GDM1 (cell line): Measurements from ENCODE around the gene NEFH.

Experiments used
- DNase-seq: peaks from one replicate; lab custom pipeline; 2025; lab: John Stamatoyannopoulos, UW

Gene NEFH

DNA sequence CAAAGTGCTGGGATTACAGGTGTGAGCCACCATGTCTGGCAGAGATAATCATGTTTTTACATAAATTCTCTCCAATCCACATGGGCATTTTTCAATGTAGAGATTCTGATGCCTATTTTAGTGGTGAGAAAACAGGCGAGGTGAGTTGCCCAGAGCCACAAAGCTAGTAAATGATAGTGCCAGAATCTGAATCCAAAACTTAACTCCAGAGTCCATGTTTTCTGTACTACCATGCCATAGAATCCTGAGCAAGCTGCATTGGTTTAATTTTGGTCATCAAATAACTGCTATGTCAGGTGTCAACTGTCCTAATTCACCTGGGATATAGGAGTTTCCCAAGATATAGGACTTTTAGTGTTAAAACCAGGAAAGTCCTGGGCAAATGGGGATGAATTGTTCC is 13.6 kb downstream of the NEFH start:
- DNase-seq, result no peak

DNA sequence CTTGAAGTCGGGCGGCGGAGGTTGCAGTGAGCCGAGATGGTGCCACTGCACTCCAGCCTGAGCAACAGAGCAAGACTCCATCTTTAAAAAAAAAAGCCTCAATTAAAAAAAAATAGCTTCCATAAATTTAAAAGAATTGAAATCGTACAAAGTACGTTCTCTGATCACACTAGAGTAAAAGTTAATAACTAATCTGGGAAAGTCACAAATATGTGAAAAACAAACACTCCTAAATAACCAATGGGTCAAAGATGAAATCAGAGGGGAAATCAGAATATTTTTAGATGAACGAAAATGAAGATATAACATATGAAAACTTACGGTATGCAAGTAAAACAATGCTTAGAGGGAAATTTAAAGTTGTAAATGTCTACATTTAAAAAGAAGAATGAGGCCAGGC is 19.8 kb downstream of the NEFH start:
- DNase-seq, result no peak

DNA sequence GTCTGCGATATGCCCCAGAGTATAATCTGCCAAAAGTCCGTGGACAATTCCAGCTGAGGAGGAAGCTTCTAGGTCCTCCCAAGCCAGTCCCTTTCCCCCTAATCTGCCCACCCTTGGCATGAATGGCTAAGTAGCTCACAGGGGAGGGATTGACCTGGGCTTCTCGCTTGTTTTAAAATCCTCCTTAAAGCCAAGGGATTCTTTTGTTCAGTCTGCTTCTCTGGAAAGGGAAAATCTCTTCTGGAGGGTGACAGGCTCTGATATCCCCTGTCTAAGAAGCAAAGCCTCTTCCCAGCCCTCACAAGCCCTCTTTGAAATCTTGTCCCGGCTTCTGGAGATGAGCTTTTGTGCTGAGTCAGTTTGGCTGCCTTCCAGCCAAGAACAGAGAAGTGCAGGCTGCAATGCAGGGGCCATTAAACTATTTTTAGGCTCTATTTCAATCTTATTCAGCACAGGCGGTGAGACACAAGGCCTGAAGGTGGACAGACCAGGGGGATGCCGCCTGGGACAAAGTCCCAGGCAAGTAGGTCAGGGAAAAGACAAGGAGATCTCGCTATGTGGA is 23.9 kb downstream of the NEFH start:
- DNase-seq, result peak; percentile 8

DNA sequence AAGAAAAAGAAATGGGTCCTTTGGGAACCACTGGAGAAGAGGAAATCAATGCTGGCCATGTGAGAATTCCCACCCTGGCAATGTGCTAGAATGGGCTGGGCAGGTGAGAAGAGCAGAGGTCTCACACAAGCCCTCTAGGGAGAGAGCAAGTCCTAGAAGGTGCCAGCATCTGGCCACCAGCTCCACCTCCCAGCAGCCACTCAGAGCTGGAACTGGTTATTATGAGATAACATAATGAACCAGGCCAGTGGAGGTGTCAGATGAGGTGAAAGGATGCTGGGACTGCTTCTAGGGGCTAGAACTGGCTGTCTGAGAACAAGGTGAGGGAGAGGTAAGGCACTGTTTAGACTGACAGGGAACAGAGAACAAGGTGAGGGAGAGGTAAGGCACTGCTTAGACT is 29.3 kb downstream of the NEFH start:
- DNase-seq, result no peak

DNA sequence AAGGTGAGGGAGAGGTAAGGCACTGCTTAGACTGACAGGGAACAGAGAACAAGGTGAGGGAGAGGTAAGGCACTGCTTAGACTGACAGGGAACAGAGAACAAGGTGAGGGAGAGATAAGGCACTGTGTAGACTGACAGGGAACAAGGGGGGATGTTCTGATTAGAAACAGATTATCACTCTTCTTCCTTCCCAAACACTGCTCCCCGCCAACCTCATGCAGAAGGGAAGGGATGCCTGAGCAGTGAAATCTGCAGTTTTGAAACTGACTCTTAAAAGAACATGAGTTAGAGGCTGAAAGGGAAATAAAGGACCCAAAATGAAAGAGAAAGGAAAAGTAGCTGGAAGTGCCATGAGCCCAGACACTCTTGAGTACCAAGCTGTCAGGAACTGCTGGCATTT is 29.8 kb downstream of the NEFH start:
- no peak for DNase-seq

DNA sequence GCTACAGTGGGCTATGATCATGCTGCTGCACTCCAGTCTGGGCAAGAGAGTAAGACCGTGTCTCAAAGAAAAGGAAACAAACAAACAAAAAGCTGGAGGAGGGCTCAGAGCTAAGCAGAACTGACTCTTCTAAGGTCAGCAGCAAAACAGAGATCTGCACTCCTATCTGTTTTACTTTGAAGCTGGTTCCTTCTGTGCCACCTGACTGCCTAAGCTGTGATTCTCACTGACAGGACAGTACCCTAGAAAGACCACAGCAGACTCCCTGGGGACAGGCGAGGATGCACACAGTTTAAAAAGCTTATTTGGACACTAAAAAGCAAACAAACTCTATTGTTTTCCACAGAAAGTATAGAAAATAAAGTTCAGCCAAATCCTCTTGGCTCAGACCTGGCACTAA is 30.5 kb downstream of the NEFH start:
- DNase-seq, result no peak

DNA sequence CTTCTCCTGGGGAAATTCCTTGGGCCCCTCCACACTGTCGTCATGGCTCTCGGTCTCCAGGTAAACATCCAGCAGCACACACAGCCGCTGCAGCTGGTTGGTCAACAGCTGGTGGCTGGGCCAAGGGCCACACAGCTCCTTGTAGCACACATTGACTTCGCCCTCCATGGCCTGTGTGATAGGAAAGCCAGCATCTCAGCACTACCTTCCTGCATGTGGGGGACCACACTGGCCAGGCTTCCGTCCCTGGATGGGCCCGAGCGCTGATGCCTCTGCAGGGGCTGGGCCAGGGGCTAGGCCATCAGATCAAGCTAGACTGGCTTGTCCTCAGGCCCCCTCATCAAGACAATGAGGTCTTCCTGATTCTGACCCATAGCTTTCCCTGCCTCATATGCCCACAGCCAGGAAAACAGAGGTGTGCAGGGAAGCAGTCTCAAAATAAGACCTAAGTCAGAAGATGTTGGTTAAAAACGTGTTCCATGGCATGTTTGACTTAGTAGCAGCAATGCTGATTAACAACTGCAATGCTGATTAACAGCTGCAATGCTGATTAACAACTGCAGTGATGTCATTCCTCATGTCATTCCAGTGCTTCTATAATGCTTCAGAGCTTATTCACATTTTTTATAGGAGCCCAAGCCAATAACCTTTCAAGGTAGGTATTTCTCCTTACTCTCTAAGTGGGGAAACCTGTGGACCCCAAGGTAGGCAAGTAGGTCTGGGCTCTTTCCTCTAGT is 31.3 kb downstream of the NEFH start:
- DNase-seq, result no peak

DNA sequence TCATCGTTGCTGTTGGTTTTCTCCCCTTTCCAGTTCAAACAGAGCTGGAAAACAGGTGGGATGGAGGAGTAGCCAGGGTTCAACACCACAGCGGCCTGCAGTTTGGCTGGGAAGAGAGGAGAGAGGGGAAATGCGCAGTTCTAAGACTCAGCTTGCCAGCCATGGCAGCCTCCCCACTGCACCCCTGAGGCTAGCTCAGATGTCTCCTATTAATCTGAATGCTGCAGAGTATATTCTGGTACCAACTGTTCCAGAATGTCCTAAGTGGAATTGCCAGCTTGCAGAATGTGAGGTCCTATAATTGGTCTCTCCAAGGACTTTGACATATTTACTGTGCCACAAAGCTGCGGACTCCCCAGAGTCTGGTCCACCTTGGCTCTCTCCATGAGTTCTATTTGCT is 32.0 kb downstream of the NEFH start:
- no peak for DNase-seq

DNA sequence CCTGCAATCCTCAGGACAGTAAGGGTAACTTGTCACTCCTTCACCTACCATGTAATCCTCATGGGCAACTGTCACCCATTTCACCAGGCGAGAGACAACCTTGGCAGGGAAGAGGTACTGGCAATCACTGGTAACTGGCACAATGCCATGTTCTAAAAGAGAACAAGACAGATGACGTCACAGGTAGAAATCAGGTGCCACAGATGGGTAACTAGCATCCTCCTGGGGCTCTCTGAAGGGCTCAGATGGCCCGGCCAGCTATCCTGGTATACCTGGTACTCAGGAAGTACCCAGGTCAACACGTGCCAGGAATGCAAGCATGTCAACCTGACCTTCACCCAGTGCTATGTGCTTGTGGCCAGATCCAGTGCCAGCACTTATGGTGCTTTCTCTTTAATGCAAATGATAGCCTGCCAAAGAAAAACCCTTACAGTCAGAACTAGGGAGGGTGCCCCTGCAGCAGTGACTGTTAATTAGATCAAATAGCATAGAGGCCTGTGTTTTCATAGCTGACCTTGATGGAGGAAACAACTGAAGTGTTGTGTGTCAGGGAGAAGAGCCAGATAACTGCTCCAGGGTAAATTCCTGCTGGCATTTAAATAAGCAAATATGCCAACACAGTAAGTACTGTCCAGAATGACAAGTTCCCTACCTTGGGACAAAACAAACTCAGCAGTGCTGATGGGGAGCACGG is 37.3 kb downstream of the NEFH start:
- no peak for DNase-seq

DNA sequence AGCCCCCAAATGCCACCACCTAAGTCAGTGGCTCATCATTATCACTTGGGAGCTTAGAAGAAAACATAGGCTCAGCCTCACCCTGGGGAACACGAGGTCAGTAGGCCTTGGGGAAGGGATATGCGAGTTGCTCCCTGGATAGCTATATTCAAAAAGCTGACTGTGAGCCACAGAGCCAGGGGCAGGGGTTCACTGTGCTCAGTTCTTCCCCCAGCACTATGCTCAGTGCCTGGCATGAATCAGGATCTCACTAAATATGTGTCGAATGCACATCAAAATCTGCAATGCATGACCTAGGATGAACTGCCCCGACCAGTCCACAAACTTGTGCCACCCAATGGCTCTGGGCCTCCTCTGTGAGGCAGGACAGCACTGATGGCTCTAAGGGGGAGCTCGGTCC is 38.4 kb downstream of the NEFH start:
- DNase-seq, result no peak

DNA sequence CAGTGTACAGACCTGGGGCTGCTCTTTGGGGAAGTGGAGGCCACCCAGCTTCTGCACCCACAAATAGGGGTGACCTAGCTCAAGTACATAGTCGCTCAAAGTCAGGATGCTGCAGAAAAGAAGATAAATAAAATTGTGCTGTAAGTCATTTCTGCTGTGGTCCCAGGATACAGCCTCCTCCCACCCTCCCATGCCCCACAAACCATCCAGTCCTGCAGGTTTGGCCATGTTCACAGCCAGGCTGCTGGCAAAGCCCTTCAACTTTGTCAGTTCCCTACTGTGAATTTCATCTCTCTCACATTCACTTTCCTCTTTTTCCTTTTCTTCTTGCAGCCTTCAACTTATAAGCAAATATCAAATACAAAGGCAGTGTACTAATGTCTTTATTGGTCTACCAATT is 40.0 kb downstream of the NEFH start:
- no peak for DNase-seq

DNA sequence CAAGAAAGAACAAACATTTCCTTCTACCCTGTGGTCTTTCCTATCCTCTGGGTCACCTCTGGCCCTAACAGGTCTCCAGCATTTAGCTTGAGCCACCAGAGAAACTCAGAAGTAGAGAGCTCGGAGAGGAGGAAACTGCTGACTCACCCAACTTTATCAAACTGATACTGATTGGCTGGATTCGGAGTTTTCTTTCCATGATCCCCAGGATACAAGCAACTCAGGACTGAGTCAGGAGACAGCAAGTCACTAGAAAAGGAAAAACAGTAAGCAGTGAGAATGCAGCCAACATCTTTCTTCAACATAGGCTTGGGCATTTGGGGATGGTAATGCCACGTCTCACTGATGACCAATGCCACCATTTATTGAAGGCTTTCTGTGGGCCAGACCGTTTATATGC is 40.8 kb downstream of the NEFH start:
- DNase-seq, result no peak

DNA sequence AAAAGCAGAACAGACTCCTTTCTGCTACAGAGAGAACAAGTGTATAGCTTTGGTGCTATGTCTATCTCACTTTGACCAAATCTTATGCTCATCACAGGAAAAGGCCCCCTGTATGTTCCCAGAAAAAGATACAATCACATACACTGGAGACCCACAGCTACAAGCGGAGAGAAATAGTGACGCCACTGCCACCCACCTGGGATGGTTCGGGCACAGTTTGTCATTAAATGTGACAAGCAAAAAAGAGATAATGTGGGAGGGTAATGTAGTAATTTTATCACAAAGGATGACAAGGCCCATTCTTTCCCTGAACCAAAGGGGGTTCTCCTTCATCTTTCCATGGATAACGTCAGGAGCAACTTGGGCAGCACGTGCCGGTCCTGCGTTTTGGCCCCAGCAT is 41.5 kb downstream of the NEFH start:
- no peak for DNase-seq

DNA sequence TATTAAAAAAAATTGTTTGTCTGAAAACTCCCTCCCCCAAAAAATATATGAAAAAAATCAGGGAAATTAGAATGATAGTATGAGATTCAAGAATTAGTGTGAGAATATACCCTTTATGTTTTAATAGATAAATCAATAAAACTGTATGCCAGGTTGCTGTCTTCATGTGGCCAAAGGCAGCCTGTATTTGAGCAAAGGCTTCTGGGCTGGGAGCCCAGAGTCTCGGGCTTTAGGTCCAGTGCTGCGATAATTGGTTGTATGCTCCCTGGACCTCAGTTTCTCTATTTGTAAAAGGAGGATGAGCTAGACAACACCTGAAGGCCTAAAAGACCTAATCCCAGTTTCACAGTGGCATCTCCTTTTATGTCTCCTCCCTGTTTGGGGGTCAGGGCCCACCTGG is 43.7 kb downstream of the NEFH start:
- no peak for DNase-seq

DNA sequence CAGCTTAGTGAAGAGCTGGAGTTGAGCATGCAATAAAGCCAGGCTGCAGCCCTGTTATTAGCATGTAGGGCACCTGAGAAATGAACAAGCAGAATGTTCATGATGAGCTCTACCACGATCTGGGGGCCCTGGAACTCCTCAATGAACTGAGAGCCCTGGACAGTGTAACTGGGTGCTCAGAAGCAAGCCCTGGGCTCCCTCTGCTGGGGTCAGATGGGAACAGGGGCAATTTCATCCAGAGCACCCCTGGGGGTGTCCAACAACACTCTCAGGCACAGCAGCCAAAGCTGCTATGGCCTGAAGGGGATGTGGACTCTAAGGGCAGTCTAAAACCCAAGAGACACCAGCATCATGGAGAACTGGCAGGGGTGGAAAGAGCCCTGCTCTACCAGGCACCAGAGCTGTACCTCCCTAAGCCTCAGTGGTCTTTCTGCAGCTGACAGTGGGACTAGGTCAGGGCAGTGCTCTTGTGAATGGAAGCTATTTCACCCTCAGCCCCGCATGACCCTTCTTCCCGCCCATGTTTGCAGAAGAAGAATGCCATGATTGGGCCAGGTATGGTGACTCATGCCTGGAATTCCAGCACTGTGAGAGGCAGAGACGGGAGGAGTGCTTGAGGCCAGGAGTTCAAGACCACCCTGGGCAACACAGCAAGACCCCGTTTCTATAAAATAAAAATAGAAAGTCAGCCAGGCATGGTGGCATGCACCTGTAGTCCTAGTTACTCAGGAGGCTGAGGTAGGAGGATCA is 44.6 kb downstream of the NEFH start:
- no peak for DNase-seq

DNA sequence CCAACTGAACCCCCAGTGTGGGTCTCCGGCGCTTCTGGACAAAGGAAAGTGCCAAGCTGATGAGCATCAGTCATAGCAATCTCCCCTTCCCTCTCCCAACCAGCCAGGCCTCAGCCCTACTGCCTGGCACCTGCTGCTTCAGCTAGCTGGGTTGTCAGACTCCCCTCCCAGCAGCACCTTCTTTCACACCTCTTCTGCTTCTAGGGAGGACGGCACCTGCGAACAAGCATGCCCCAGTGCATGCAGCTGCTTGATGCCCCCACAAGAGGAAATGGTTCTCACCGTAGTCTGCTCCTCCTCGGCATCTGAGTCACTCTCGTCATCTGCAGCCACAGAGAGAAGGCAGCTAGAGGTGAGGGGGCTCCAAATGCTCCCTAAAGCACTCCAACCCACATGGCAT is 48.1 kb downstream of the NEFH start:
- DNase-seq, result no peak

DNA sequence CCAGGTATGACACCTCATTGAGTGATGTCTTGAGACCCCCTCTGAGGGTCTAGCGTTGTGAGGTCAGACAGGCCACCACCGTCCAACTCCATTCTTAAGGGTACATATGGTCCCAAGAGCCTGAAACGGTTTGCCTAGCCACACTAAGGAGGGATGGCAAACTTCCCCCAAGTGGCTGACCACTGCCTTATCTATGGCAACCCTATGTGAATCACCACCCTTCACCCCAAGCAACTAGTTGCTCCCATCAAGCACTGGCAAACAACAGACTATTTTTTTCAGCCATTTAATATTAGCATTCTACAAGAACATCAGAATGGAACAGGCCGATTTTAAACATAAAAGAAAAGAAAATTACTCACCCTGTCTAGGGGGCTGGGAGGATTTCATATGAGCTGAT is 50.7 kb downstream of the NEFH start:
- no peak for DNase-seq

DNA sequence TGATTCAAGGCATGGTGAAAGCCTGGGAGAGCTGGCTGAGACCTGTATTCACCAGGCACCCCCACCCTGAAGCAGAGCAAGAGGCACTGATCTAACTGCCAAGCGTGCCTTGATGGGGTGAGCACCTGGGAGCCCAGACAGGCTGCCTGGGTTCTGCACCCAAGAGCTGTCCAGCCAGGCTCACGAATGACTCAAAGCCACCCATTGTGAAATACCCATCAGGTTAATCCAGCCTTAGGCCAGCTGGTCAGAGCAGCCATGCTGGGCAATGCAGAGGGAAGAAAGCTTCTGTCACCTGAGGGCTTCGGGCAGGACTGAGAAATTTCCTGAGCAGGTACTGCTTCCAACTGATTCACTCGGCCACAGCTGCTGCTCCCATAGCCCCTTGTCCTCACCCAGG is 51.4 kb downstream of the NEFH start:
- DNase-seq, result no peak

DNA sequence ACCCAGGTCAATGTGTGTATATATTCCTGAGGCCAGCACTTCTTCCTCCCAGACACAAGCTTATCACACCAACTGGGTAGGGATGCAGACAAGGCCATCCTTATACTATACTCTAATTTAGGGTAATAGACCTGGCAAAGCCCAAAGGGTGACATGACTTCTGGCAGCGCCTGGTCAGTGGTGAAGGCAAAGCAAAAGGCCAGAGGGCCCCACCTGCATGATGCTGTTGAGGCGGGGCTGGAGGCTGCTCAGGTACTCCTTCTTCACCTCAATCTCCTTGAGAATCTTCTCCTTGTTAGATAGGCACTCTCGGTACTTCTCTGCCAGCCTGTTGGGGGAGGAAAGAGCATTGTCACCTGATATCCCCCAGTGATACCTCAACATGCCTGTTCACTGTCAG is 56.4 kb downstream of the NEFH start:
- no peak for DNase-seq

DNA sequence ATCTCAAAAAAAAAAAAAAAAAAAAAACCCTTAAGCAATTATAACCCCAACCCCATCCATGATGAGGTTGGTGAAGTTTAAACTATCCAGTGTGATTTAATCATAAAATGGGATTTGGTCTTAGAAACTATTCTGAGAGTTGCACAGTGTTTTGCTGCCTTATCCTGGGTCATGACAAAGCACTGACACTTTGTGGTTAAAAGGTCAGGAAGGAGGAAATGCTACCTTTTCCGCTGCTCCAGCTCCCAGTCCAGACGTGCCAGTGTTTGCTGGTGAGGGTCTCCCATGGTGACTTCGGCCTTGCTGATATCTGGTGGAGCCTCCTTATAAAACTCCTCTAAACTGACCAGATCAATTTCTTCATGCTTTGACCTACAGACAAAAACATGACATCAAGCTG is 59.1 kb downstream of the NEFH start:
- DNase-seq, result no peak
